Gastrocnemius medialis (tissue), 4 donors: ENCODE results near the gene TP73.

Source experiments
- CTCF ChIP-seq, 5 experiments: fragments of 450-650 bp in 3 of 5; fragments of 200-600 bp in 2 of 5; sonication (generic) in 2 of 5; IDR thresholded peaks in 4 of 5; conservative IDR thresholded peaks in 1 of 5; 1 replicate in 4 of 5; 2 replicates in 1 of 5; pipeline ENCODE4 v1.5.1; 2016 to 2019; ENCODE audit warnings: antibody characterized with exemption in 5 of 5, mild to moderate bottlenecking in 3 of 5, moderate library complexity in 3 of 5
- POLR2A ChIP-seq, 2 donors: fragments of 450-650 bp; IDR thresholded peaks; one replicate each; pipeline ENCODE4 v1.6.1; 2017; ENCODE audit warnings: antibody characterized with exemption in 2 of 2, mild to moderate bottlenecking in 2 of 2, moderate library complexity in 2 of 2

DNA sequence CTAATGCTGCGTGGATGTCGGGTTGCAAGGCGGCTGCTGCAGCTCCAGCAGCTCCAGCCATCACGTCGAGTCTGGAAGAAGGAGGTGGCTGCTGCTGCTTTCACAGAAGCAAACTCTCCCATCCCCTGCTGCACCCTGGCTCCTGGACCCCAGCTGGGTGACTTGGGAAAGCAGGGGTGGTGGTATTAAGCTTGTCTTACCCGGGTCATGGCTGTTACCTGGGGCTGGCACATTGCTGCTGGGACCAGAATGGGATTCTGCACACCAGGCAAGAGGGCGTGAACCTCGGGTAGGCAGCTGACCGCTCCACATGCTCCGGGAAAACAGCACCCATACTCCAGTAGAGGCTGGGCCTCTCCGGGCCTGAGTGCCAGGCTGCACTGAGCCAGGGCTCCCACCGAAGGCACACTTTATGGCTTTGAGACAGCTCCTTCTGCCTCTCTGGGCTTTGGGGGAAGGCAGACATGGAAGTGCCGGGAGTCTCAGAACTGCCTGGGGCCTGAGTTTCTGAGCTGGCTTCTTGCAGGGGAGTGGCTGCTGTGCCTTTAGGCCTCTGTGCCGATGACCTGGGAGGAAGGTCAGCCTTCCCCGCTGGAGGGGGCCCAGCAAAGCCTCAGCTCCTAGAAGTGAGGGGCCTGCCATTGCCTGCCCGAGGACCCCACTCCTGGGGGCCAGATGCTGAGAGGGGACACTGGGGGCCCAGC, 121.4 kb downstream of the TP73 start:
- no peak for TF ChIP-seq CTCF (IDR thresholded peaks at IDR 0.05 in 4 of 5, conservative IDR thresholded peaks at IDR 0.05 in 1 of 5)
- TF ChIP-seq POLR2A (IDR thresholded peaks at IDR 0.05): no peak
